ENCODE data around the gene CARS1. TPM values are rescaled to one million over a fixed set of nuclear protein-coding genes. Genes with fewer than 3 reads are reported as not detected.
A peak's percentile ranks its signal among the peaks of the same experiment; 100 is the strongest.

CARS1 gene
- total RNA-seq, 1 experiment from 2014 or later, result 120 TPM

DNA sequence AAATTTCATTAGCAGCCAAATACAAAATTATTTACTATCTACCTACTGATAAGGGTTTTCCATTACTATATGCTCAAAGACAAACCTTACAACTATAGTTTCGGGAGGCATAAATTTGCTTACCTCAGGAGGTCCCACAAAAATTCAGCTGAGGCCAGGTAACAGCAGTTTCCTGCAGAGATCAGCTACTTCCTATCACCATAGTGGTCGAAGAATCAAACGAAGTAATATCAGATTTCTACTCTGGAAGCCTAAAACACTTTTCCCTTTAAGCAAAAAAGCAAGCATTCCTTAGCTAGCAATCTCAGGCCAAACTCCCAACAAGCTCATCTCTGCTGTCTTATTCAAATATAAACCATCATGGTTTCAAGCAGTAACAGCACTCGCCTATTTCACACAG, 68.2 kb downstream of the CARS1 start:
- TF ChIP-seq, protein P1, sequence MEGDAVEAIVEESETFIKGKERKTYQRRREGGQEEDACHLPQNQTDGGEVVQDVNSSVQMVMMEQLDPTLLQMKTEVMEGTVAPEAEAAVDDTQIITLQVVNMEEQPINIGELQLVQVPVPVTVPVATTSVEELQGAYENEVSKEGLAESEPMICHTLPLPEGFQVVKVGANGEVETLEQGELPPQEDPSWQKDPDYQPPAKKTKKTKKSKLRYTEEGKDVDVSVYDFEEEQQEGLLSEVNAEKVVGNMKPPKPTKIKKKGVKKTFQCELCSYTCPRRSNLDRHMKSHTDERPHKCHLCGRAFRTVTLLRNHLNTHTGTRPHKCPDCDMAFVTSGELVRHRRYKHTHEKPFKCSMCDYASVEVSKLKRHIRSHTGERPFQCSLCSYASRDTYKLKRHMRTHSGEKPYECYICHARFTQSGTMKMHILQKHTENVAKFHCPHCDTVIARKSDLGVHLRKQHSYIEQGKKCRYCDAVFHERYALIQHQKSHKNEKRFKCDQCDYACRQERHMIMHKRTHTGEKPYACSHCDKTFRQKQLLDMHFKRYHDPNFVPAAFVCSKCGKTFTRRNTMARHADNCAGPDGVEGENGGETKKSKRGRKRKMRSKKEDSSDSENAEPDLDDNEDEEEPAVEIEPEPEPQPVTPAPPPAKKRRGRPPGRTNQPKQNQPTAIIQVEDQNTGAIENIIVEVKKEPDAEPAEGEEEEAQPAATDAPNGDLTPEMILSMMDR (IDR thresholded peaks at IDR 0.05), result no peak
- TF ChIP-seq SIN3A (IDR thresholded peaks at IDR 0.05; ENCODE audit: borderline replicate concordance, insufficient read depth, low read depth, low read length) (no peak), TCF7L2 (IDR thresholded peaks at IDR 0.05; ENCODE audit: low read depth, low read length) (no peak), POLR2AphosphoS5 (IDR thresholded peaks at IDR 0.05; ENCODE audit: low read depth, low read length) (no peak)
- TF ChIP-seq, protein P2, sequence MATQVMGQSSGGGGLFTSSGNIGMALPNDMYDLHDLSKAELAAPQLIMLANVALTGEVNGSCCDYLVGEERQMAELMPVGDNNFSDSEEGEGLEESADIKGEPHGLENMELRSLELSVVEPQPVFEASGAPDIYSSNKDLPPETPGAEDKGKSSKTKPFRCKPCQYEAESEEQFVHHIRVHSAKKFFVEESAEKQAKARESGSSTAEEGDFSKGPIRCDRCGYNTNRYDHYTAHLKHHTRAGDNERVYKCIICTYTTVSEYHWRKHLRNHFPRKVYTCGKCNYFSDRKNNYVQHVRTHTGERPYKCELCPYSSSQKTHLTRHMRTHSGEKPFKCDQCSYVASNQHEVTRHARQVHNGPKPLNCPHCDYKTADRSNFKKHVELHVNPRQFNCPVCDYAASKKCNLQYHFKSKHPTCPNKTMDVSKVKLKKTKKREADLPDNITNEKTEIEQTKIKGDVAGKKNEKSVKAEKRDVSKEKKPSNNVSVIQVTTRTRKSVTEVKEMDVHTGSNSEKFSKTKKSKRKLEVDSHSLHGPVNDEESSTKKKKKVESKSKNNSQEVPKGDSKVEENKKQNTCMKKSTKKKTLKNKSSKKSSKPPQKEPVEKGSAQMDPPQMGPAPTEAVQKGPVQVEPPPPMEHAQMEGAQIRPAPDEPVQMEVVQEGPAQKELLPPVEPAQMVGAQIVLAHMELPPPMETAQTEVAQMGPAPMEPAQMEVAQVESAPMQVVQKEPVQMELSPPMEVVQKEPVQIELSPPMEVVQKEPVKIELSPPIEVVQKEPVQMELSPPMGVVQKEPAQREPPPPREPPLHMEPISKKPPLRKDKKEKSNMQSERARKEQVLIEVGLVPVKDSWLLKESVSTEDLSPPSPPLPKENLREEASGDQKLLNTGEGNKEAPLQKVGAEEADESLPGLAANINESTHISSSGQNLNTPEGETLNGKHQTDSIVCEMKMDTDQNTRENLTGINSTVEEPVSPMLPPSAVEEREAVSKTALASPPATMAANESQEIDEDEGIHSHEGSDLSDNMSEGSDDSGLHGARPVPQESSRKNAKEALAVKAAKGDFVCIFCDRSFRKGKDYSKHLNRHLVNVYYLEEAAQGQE (IDR thresholded peaks at IDR 0.05; ENCODE audit: insufficient read depth in 1 of 2, low read depth in 2 of 2, low read length in 1 of 2), result no peak
- H3K27ac ChIP-seq (ENCODE audit: low read length), result peak overlapping the region; percentile 95
- BruUV-seq (replicated peaks), result no TSS peak
- H3K36me3 ChIP-seq (ENCODE audit: control insufficient read depth, insufficient read depth, low read length), result no peaks in the 10 kb centered on the region; the same call in none of the 2 replicates
- ATAC-seq, result no peak
- CTCF ChIA-PET, result interaction anchor here (1.8 kb wide), 1 partner anchor 13 kb away, joined by 5 read pairs; no protein-coding TSS in a partner anchor
- intact Hi-C loops (cut with micrococcal nuclease; ENCODE audit: unreplicated experiment), result no loop called here
- POLR2A ChIA-PET, result no interaction called here
- DNase-seq (ENCODE audit: low read depth, low spot score), result no peak
- H3K4me1 ChIP-seq (ENCODE audit: control insufficient read depth, insufficient read depth, low read length), result peaks cover 47% of the 10 kb centered on the region
- peak overlapping the region; percentile 65 to 98 for H3K4me3 ChIP-seq (ENCODE audit: low read depth in 2 of 2, low read length in 2 of 2)
- no peaks in the 10 kb centered on the region for H3K27me3 ChIP-seq (ENCODE audit: control insufficient read depth, insufficient read depth, low read length)
- no peaks in the 10 kb centered on the region for H3K9me3 ChIP-seq (ENCODE audit: control insufficient read depth, insufficient read depth, low read depth, low read length)
- in situ Hi-C loops (cut with HindIII; ENCODE audit: low pct_unique_long_range_greater_than_20kb, low sequenced_read_pairs), result no loop called here

DNA sequence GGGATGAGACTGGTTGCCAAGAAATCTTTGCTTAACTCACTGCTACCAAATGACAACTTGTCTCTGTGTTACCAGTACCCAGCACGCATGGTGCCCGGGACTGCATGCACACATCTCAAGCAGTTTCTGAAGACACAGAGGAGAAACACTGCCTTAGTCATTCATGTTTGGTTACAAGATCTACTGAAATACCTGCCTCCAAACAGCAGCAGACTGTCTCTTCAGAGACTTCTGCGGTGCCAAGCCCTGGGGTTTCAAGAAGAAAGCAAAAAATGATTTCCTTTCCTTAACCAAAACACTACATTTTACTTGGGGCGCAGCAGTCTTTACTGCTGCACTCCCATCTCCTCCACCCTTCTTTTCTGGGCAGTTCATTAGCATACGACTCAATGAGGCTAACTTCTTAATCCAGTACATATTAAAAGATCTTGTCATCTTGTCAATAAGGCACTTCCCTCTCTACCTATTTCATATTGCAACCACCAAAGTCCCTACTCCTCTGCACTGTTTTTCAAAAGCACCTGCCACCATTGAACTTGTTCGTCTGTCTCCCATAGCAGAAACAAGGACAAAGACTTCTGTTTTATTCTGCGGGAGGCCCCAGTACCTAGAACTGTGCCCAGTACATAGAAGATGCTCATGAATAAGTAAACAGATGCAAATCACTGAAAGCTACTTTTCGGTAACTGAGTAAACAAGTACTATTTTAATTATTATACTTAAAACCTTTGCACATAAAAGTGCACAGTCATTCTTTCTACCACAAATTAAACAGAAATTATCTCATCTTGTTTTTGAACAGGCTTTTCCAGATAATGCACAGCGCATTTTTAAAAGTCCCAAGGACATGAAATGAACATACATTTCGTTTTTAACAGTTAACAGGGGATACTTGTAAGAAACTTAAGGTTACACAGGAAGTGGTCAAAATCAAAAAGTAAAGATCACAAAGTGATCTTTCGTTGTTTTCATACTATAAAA, 69.1 kb downstream of the CARS1 start:
- Histone ChIP-seq H3K27ac (ENCODE audit: low read length) (peak overlapping the region; percentile 95), H3K9me3 (ENCODE audit: control insufficient read depth, insufficient read depth, low read depth, low read length) (no peaks in the 10 kb centered on the region), H3K4me1 (ENCODE audit: control insufficient read depth, insufficient read depth, low read length) (peaks cover 45% of the 10 kb centered on the region), H3K27me3 (ENCODE audit: control insufficient read depth, insufficient read depth, low read length) (no peaks in the 10 kb centered on the region), H3K4me3 (ENCODE audit: low read depth in 2 of 2, low read length in 2 of 2) (peak overlapping the region; percentile 65 to 98; a peak in 3 of 4 replicates), H3K36me3 (ENCODE audit: control insufficient read depth, insufficient read depth, low read length) (no peaks in the 10 kb centered on the region; the same call in none of the 2 replicates)
- POLR2A ChIA-PET, result interaction anchor here (0.5 to 0.6 kb wide), 2 partner anchors 84 to 536 kb away, joined by 3 read pairs; no protein-coding TSS in a partner anchor
- no peak for DNase-seq (ENCODE audit: low read depth, low spot score)
- no peak for ATAC-seq
- in situ Hi-C loops (cut with HindIII; ENCODE audit: low pct_unique_long_range_greater_than_20kb, low sequenced_read_pairs) (no loop called here), intact Hi-C loops (cut with micrococcal nuclease; ENCODE audit: unreplicated experiment) (no loop called here)
- CTCF ChIA-PET, result interaction anchor here (0.7 to 1.8 kb wide), 2 partner anchors 13 to 826 kb away, joined by 4 to 5 read pairs; no protein-coding TSS in a partner anchor
- BruUV-seq (replicated peaks), result no TSS peak
- TF ChIP-seq SIN3A (IDR thresholded peaks at IDR 0.05; ENCODE audit: borderline replicate concordance, insufficient read depth, low read depth, low read length) (no peak), POLR2AphosphoS5 (IDR thresholded peaks at IDR 0.05; ENCODE audit: low read depth, low read length) (no peak), TCF7L2 (IDR thresholded peaks at IDR 0.05; ENCODE audit: low read depth, low read length) (no peak)
- TF ChIP-seq, protein P1 (IDR thresholded peaks at IDR 0.05), result no peak
- TF ChIP-seq, protein P2 (IDR thresholded peaks at IDR 0.05; ENCODE audit: insufficient read depth in 1 of 2, low read depth in 2 of 2, low read length in 1 of 2), result no peak
